ENCODE measurements around the gene SERP1.

SERP1 gene

GRCh38 chr3:150556792-150557191 lies 10.5 kb upstream of the SERP1 start:
- POLR2A ChIA-PET: interaction anchor here (1.3 to 2.1 kb wide), 2 partner anchors 11 to 46 kb away, joined by 4 to 9 read pairs; partner anchors contain the start of genes EIF2A and SERP1
- CTCF ChIA-PET: no interaction called here
- TF ChIP-seq, protein P1, sequence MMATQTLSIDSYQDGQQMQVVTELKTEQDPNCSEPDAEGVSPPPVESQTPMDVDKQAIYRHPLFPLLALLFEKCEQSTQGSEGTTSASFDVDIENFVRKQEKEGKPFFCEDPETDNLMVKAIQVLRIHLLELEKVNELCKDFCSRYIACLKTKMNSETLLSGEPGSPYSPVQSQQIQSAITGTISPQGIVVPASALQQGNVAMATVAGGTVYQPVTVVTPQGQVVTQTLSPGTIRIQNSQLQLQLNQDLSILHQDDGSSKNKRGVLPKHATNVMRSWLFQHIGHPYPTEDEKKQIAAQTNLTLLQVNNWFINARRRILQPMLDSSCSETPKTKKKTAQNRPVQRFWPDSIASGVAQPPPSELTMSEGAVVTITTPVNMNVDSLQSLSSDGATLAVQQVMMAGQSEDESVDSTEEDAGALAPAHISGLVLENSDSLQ (IDR thresholded peaks at IDR 0.05): no peak
- TF ChIP-seq TARDBP (IDR thresholded peaks at IDR 0.05): no peak
- no peak for TF ChIP-seq NFRKB (IDR thresholded peaks at IDR 0.05)
- no peak for TF ChIP-seq SP1 (IDR thresholded peaks at IDR 0.05)
- TF ChIP-seq L3MBTL2 (conservative IDR thresholded peaks at IDR 0.05): no peak
- no peak for TF ChIP-seq ELF4 (IDR thresholded peaks at IDR 0.05)
- TF ChIP-seq SUZ12 (IDR thresholded peaks at IDR 0.05): no peak
- no peak for TF ChIP-seq CTBP1 (IDR thresholded peaks at IDR 0.05; ENCODE audit: borderline replicate concordance)
- TF ChIP-seq ZNF384 (IDR thresholded peaks at IDR 0.05): no peak
- no peak for TF ChIP-seq FOXK2 (IDR thresholded peaks at IDR 0.05)
- DNase-seq (ENCODE audit: extremely low spot score): no peak

GRCh38 chr3:150555859-150556436 lies 9.7 kb upstream of the SERP1 start:
- CTCF ChIA-PET: no interaction called here
- POLR2A ChIA-PET: interaction anchor here (1.3 to 2.1 kb wide), 2 partner anchors 10 to 46 kb away, joined by 4 to 9 read pairs; partner anchors contain the start of genes EIF2A and SERP1
- DNase-seq (ENCODE audit: extremely low spot score): no peak
- TF ChIP-seq ZNF384 (IDR thresholded peaks at IDR 0.05) (no peak), SP1 (IDR thresholded peaks at IDR 0.05) (no peak), FOXM1 (IDR thresholded peaks at IDR 0.05; ENCODE audit: borderline replicate concordance) (no peak), L3MBTL2 (conservative IDR thresholded peaks at IDR 0.05) (no peak), SUZ12 (IDR thresholded peaks at IDR 0.05) (no peak), FOXK2 (IDR thresholded peaks at IDR 0.05) (no peak)

DNA sequence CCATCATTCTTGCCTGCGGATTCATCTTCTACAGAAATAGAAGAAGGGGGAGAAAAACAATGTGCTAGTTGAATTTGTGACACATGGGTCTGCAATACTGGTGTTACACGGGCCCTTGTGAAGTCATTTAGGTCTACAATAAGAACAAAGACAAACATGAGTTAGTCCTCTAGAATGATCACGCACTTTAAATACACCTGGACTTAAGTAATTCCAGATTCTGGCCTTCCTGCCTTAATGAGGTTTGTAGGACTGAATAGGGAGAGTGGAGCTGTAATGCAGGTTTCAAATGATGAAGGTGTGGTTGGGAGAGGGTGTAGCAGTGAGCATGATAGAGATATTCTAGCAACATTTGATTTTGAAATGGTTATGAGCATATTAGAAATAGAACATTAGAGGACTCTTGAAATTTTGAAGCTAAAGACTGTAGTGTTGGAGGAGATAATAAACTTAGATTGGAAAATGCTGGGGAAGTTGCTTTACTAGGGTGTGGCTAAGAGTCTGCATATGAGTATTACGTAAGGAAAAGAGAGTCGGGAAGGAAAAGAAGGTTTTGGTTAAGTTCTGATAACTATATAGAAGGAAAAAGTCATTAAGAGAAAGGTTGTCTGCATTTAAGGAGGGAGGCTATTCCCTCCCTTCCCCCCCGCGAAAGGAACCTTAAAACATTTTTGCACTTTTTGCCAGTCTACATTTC lies 897 bp upstream of the SERP1 start:
- DNase-seq (ENCODE audit: extremely low spot score): no peak
- POLR2A ChIA-PET: interaction anchor here (1.0 to 1.9 kb wide), 4 partner anchors 10 to 55 kb away, joined by 4 to 9 read pairs (median 5); partner anchors contain the start of gene SELENOT
- TF ChIP-seq ZNF384 (IDR thresholded peaks at IDR 0.05) (no peak), FOXA1 (IDR thresholded peaks at IDR 0.05) (no peak), NFRKB (IDR thresholded peaks at IDR 0.05) (no peak), ARNT (IDR thresholded peaks at IDR 0.05) (no peak), BHLHE40 (IDR thresholded peaks at IDR 0.05; ENCODE audit: borderline replicate concordance) (no peak), ELF4 (IDR thresholded peaks at IDR 0.05) (no peak), CTBP1 (IDR thresholded peaks at IDR 0.05; ENCODE audit: borderline replicate concordance) (no peak), HDGF (IDR thresholded peaks at IDR 0.05; ENCODE audit: borderline replicate concordance) (no peak), FOXM1 (IDR thresholded peaks at IDR 0.05; ENCODE audit: borderline replicate concordance) (no peak), SP1 (IDR thresholded peaks at IDR 0.05) (no peak)
- CTCF ChIA-PET: no interaction called here

- TF ChIP-seq CTBP1 (IDR thresholded peaks at IDR 0.05; ENCODE audit: borderline replicate concordance) (no peak), HDGF (IDR thresholded peaks at IDR 0.05; ENCODE audit: borderline replicate concordance) (no peak), ELF4 (IDR thresholded peaks at IDR 0.05) (no peak), L3MBTL2 (conservative IDR thresholded peaks at IDR 0.05) (no peak), NFRKB (IDR thresholded peaks at IDR 0.05) (no peak), BHLHE40 (IDR thresholded peaks at IDR 0.05; ENCODE audit: borderline replicate concordance) (no peak), LEF1 (IDR thresholded peaks at IDR 0.05; ENCODE audit: borderline replicate concordance) (no peak), TARDBP (IDR thresholded peaks at IDR 0.05) (no peak)
- POLR2A ChIA-PET: interaction anchor here (1.0 to 1.9 kb wide), 6 partner anchors 8 to 57 kb away, joined by 3 to 9 read pairs (median 4); partner anchors contain the start of gene SELENOT
- CTCF ChIA-PET: no interaction called here
- peak; percentile 34 for DNase-seq (ENCODE audit: extremely low spot score)
These were observed 674 bp downstream of the SERP1 start for GRCh38 chr3:150545419-150546225.

GRCh38 chr3:150544726-150545125 lies 1.6 kb downstream of the SERP1 start:
- TF ChIP-seq SUZ12 (IDR thresholded peaks at IDR 0.05): no peak
- TF ChIP-seq NFRKB (IDR thresholded peaks at IDR 0.05): no peak
- no peak for TF ChIP-seq ARNT (IDR thresholded peaks at IDR 0.05)
- no peak for TF ChIP-seq ZNF384 (IDR thresholded peaks at IDR 0.05)
- no peak for TF ChIP-seq ELF4 (IDR thresholded peaks at IDR 0.05)
- no peak for TF ChIP-seq FOXM1 (IDR thresholded peaks at IDR 0.05; ENCODE audit: borderline replicate concordance)
- no peak for TF ChIP-seq CTBP1 (IDR thresholded peaks at IDR 0.05; ENCODE audit: borderline replicate concordance)
- TF ChIP-seq LEF1 (IDR thresholded peaks at IDR 0.05; ENCODE audit: borderline replicate concordance): no peak
- TF ChIP-seq HDGF (IDR thresholded peaks at IDR 0.05; ENCODE audit: borderline replicate concordance): no peak
- no peak for TF ChIP-seq BHLHE40 (IDR thresholded peaks at IDR 0.05; ENCODE audit: borderline replicate concordance)
- TF ChIP-seq FOXK2 (IDR thresholded peaks at IDR 0.05): no peak
- no peak for TF ChIP-seq L3MBTL2 (conservative IDR thresholded peaks at IDR 0.05)
- no peak for TF ChIP-seq TARDBP (IDR thresholded peaks at IDR 0.05)
- TF ChIP-seq, protein P1 (IDR thresholded peaks at IDR 0.05): no peak
- CTCF ChIA-PET: no interaction called here
- POLR2A ChIA-PET: interaction anchor here (1.0 kb wide), 1 partner anchor 58 kb away, joined by 4 read pairs; the partner anchor contains the start of gene SELENOT
- DNase-seq (ENCODE audit: extremely low spot score): no peak

GRCh38 chr3:150544041-150544440 lies 2.3 kb downstream of the SERP1 start:
- ChIA-PET CTCF (interaction anchor here (0.8 kb wide), 1 partner anchor 59 kb away, joined by 3 read pairs; no protein-coding TSS in a partner anchor), POLR2A (no interaction called here)
- TF ChIP-seq, protein P1 (IDR thresholded peaks at IDR 0.05): 0 out of 2 replicates have a peak, but pooled peaks have one; percentile 12
- TF ChIP-seq FOXK2 (IDR thresholded peaks at IDR 0.05): no peak
- DNase-seq (ENCODE audit: extremely low spot score): no peak
